ENCODE measurements around the gene TNNT1.
"Not testable (repeated sequence)": the region's sequence is repeated elsewhere in the genome, so short reads cannot be mapped to it uniquely, and the experiment has no call there.

Gene TNNT1

DNA sequence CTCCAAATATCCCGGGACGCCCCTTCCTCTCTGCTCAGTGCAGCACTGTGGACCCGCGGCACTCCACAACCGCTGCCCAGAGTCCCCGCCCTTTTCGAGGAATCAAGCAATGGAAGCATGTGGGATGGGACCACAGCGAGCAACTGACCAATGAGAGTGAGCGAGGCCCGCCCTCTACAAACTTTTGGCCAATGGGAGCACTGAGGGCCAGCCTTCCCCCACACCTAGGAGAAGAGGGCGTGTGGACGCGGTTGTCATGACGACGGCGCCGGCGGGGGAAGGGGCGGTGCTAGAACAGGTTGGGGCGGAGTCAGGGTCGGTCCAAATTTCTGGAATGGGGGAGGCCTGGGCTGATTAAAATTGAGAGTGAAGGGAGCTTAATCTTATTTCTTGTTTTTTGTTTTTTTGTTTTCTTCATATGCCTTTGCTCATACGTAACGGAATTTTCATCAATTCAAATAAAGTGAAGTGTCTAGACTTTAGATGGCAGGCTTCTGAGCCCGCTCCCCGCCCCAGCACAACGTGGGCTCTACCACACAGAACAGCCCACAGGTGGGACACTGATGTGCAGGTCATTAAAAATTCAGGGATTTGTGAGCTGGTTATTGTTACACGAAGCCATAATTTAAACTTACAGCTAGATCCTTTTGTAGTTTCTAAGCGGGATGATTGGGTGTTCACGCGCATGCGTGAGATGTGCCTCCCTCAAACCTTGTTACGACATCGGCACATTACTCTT lies 17.7 kb upstream of the TNNT1 start, which contains the start of gene DNAAF3:
Gene DNAAF3 (minus strand): TSS at position 84 of the 739 bp plus-strand sequence. CDS start 200 bp downstream, outside the sequence.
- DNase-seq, result peak in 4 of 5 donors; percentile 47 to 85 (median 56)

DNA sequence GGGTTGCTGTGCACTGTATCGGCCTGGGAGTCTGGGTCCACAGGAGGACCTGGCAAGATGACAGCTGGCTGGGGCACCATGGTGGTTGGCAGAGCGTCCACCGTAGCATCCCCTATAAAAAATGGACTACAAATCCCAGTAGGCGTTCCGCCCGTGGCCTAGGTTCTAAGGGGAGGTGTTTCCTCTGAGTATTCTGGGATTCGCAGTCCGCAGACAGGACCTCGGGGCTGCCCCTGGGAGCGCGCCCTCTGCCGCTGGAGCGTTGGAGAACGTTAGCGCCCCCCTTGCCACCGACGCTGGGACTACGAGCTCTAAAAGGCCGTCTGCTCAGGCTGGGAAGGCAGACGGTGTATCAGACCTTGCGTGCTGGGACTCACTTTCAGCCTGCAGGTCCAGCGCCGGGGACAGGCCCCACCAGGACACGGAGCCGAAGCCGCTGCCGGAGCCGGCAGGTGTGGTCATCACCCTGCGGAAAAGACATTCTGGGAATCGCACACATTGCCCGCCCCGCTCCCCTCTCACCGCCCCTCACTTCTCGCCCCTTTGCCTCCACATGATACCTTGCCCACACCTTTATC lies 17.0 kb upstream of the TNNT1 start:
- DNase-seq, result peak in 2 of 5 donors; percentile 35 to 69

DNA sequence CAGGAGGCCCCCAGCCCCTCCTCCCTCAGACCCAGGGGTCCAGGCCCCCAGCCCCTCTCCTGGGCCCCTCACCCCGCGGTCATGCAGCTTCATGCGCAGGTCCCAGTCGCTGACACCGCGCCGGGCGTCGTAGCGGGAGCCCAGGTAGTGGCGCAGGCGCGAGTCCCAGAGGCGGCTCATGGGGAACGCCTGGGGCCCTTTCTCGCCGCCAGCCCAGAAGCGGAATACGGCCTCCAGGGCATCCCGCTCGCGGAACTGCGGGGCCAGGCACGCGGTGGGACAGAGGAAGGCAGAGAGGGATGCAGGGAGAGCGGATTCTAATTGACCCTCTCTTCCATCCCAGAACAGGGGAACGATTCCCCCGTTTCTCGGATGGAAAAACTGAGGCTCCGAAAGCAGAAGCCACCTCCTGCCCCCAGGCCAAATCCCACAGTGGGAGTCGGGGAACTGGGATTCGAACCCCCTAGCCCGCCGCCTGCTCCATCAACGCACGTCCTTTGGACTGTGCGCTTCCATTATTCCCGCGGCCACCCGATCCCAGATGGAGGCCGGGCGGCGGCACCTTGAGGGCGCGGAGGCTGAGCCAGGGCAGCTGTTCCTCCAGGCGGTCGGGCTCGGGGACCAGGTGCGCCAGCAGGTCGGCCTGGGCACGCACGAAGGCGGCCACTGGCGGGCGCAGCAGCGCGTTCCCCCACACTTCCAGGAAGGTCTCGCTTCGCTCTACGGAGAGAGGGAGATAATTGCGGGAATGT lies 12.7 kb upstream of the TNNT1 start:
- no peak for DNase-seq

DNA sequence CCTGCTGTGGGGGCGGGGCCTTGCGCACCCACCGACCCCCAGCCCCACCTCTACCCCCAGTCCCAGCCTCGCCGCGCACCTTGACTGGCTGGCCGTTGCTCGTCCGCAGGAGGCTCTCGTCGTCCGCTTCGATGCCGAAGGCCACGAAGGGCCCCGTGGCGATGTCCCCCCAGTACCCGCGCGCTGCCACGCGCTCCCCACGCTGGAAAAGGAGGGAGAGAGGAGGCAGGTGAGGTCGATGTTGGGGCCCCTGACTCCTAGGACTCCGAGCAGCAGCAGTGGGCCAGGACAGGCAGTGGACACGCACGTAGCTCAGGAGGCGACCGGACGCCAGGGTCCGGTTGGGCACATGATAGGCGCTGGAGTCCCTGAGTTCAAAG lies 12.0 kb upstream of the TNNT1 start:
- no peak for DNase-seq

DNA sequence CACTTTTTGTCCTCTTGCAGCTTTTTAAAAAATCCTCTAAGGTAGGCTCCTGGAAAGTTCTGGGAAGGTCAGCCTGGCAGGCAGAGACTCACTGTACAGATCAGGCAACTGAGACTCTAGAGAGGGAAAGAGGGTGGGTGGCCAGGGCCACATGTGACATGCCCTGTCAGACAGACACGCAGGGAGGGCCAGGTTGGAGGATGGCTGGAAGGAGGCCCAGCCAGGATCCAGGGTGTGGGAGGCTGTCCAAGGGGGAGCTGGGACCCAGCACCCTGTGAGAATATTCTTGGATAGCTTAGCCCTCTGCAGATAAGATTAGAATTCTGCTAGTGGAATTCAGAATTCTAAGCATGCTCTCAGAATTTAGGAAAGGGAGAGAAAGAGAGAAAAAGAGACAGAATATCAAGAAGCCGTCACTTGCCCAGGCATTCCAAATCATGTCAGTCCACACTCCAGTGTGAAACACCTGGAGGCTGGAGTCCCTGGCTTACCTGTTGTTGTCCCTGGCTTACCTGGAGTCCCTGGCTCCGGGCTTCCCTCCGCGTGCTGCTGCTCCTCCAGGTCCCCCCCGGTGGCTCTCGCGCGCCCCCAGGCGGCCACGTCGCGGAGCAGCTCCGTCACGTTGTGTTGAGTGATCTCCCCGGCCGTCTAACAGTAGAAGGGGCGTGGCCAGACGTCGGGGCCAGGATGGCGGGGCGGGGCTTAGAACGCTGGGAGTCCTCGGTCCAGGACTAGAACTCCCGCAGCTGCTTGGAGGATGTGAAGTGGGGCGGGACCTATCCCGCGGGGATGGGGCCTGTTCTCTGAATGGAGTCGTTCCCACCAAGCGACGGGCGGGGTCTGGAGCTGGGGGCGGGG lies 11.4 kb upstream of the TNNT1 start:
- DNase-seq, result peak; percentile 68 to 89 (median 82)

DNA sequence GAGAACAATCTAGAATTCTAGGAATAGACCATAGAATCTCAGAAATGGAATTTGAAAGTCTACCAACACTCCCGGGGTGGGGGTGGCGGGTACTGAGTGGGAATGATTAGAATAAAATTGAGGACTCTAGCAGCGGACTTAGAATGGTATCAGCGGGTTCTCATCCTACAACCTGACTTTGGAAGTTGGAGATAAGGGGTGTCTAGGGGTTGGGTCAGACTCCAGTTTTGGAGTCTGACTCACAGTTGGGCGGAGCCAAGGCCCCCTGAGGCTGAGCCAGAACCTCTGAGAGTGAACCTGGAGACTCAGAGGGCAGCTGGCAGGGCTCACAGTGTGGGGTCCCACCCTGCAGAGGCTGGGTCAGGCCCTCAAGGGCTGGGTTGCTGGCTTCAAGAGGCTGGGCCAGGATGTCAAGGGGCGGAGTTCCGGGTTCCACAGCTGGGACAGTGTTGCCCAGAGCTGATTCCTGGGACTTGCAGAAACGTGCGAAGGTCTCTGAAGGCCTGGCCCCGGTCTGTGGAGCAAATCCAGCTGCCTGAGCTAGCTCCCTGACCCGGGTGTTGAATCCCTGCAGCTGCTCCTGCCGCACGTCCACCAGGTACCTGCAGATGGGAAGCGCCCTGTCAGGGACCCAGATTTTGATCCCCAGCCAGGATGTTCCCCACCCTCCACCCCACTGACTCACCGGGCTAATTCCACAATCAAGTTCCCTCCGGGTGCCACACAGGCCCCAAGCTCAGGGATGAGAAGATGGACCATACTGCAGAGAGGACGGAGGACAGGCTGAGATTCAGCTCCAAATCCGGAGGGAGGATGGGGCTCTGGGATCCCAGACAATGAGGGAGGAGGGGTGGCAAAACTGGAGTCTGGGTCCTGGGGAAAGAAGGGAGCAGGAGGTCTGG lies 10.1 kb upstream of the TNNT1 start:
- DNase-seq, result no peak

DNA sequence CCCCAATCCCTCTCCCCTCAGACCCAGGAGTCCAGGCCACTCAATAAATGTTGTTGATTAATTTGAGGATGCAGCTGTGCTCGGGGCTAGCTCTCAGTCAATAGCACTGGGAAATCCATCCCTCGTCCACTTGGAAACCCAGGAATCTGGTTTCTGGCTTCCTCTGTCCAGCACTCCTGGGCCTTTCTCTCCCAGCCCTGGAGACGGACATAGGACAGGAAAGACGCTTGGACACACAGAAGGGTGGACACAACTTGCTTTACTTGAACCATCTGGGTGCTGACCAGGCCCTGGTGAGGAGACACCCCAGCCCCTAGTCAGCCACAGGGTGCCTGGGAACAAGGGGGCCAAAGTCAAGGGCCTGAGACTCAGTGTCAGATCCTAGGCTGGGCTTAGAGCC lies 9.4 kb upstream of the TNNT1 start:
- DNase-seq, result no peak

DNA sequence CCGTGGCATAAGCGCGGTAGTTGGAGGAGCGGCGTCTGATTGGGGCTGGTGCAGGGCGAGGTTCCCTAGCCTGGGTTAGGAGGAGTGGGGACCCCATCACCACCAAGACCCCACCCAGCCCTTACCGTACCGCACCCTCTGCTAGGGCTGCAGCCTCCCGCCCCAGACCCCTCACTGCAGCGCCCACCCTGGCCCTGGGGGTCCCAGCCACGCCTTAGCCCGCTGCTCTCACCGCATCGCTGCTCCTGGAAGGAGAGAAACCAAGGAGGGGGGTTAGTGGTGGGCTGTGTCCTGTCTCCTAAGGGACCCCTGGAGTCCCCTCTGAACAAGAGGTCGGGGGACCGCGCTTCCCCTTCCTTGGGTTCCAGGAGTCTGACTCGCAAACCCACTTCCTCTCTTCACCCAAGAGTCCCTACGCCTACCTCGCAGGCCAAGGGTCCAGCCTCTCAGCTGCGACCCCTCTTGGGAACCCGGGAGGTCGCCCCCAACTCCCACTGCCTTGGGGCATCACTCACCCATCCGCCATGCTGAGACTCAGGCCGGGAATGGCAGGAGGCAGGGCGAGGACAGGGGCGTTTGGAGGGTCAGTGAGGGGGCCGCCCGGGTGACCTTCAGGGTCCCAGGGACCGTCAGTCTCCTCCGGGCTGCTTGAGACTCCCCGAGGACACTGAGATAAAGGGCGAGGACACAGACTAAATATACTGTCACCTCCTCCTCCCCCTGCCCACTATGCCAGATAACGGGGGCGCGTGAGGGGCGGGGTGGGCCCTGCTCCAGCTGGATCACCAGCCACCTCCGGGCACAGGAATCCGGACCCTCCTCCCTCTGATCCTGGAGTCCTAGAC lies 8.3 kb upstream of the TNNT1 start, which contains the start of gene TNNI3:
Gene TNNI3 (minus strand): TSS at position 669 of the 845 bp plus-strand sequence. CDS start 143 bp downstream, at position 526.
- no peak for DNase-seq

DNA sequence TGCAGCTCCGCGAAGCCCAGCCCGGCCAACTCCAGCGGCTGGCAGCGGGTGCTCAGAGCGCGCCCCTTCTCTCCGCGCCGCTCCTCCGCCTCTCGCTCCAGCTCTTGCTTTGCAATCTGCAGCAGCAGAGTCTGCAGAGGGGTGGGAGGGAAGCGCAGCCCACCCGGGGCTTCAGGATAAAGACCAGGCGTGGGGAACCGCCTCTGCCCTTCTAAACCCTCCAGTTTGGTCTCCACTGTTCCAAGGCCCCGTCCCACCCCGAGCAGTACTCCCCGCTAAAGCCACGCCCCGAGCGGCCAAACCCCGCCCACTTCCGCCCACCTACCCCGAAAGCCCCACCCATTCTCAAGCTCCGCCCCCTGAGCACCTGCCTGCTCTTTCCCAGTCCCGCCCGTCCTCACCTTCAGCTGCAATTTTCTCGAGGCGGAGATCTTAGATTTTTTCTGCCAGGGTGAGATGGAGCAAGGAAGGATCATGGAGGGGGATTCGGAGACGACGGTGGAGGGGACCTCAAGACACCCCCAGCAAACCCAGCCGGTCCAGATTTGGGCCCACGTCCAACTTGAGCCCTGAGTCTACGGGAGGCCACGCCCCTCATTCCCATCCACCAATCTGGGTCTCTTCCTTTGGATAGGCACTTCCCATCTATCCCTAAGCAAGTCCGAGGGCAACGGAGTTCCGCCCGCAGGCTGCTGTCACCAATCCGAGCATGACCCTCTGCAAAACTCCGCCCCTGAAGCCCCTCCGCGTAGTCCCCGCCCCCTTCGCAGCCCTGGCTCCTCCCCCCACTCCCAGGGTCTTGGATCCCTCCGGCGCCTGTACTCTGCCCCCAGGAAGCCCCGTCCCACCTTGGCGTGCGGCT lies 7.4 kb upstream of the TNNT1 start:
- peak in 1 of 5 donors; percentile 28 for DNase-seq

DNA sequence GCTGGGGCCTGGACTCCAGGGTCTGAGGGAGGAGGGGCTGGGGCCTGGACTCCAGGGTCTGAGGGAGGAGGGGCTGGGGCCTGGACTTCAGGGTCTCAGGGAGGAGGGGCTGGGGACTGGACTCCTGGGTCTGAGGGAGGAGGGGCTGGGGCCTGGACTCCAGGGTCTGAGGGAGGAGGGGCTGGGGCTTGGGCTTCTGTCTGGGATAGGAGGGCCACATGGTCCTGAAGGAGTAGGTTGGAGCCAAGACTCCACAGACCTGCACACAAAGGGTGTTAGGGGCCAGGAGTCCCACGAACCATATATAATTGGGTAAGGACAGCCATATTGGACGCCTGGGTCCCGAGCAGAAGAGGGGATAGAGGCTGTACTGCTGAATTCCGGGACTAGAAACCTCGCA lies 6.8 kb upstream of the TNNT1 start:
- DNase-seq, result not testable (repeated sequence)

DNA sequence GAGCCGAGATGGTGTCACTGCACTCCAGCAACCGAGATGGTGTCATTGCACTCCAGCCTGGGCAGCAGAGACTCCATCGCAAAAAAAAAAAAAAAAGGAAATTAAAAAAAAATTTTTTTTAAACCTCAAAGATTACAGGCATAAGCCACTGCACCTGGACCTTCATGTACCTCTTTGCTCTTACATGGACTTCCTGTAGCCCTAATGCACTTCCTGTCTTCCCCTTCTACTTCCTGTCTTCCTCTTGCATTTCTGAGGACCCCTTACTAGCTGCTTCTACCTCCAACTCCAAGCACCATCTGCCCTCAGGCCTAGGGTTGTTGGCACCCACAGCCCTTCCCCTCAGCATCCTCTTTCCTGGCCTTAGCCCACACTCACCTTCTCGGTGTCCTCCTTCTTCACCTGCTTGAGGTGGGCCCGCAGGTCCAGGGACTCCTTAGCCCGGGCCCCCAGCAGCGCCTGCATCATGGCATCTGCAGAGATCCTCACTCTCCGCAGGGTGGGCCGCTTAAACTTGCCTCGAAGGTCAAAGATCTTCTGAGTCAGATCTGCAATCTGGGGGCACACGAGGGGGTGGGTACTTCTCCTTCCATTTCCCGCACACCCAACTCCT lies 4.8 kb upstream of the TNNT1 start:
- no peak for DNase-seq

DNA sequence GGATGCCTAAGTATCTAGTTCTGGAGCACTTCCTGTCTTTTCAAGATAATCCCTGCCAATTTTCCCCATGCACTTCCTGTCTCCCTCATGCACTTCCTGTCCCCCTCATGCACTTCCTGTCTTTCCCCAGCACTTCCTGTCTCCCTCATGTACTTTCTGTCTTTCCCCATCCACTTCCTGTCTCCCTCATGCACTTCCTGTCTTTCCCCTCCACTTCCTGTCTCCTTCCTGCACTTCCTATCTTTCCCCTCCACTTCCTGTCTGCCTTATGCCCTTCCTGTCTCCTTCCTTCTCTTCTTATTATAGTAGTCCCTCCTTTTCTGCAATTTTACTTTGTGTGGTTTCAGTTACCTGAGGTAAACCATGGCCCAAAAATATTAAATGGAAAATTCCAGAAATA lies 3.0 kb upstream of the TNNT1 start:
- DNase-seq, result no peak

DNA sequence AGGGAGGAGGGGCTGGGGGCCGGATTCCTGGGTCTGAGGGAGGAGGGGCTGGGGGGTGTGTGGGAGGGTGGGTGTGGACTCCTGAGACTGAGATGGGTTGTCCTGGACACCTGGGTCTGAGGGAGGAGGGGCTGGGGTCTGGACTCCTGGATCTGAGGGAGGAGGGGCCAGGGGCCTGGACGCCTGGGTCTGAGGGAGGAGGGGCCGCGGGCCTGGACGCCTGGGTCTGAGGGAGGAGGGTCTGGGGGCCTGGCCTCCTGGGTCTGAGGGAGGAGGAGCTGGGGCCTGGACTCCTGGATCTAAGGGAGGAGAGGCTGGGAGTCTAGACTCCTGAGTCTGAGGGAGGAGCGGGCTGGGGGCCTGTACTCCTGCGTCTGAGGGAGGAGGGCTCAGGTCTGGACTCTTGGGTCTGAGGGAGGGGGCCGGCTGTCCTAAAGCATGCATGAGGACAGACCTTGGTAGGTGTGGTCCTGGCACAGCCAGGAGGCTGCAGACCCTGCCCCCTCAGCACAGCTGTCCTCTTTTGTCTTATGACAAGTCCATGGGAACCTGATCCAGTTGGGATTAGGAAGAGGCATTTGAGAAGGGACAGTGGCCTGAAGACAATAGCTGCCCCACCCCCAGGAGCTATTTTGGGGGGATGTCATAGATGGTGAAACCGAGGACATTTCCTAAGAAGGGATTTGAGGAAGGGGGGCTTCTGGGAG lies 1.3 kb downstream of the TNNT1 start:
- DNase-seq, result no peak

DNA sequence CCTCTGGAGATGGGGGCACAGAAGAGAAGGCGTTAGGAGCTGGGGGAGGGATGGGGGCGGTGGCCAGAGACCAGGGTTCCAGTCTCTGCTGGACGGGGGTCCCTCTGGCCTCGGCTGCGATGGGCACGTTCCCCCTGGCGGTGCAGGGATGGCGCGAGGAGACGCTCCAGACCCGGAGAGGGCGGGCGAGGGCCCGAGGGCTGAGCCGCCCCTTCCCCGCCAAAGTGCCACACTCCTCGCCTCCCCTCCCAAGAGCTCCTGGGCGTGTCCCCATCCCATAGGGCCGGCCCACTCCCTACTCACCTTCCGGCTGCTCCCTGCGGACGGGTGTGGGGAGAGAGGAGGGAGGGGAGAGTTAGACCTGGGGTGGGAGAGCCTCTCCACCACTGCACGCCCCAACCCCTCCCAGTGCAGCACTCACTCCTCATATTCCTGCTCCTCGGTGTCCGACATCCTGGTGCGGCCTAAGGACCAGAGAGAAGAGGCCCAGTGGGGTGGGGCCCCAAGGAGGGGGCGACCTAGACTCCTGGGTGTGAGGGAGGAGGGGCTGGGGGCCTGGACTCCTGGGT lies 2.2 kb downstream of the TNNT1 start:
- DNase-seq, result no peak

DNA sequence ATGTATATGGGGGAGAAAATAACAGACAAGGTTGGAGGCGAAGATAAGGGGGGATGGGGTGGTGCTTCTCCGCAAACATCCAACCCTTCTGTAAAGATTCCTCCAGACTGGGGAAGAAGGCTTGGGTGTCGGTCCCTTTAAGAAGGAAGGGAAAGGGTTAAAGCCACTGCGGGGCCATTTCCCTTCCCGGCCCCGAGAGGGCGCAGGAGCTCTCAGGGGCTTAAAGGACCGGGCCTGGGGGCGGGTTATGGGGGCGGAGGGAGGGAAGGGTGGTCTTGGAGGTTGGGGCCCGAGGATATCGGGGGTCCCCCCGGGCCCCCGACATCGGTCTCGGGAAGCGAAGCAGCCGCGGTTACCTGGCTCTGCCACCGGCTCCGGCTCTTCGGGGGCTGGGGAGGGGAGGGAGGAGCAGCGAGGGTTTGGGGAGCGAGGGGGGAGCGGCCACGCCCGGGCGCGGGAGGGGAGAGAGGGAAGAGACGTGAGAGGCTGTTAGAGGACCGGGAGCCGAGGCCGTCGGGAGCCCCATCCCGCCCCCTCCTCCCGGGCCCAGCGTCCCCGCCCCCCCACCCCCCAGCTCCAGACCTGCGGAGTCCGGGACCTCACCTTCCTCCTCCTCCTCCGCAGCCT lies 2.8 kb downstream of the TNNT1 start:
- peak in 1 of 5 donors; percentile 34 for DNase-seq

DNA sequence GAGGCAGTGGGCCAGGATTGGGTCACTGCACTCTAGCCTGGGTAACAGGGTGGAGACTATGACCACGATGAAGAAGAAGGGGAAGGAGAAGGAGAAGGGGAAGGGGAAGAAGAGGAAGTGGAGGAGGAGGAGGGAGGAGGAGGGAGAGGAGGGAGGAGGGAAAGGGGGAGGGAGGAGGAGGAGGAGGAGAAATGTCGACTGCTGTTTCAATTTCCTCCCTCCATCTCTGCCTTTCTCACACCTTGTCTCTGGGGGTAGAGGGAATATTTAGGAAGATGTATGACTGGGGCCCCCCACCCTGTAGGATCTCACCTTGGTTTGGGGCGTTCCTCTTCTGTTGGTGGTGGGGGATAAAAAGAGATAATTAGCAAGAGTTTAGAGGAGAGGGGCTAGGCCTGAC lies 3.8 kb downstream of the TNNT1 start:
- no peak for DNase-seq

DNA sequence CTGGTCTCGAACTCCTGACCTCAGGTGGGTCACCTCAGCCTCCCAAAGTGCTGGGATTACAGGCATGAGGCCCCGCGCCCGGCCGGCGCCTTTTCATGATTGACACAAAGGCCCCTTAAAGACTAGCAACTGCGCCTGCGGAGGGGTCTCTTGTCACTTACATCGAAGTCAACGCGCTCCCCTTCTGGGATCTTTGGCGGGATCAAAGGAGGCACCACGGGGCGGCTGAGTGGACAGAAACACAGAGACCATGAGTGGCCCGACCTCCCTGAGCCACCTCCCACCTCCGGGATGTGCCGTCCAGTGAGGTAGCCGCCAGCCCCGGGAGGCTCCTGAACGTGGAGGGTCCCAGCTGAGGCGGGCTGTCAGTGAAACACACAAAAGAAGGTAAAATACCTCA lies 7.3 kb downstream of the TNNT1 start:
- no peak for DNase-seq

DNA sequence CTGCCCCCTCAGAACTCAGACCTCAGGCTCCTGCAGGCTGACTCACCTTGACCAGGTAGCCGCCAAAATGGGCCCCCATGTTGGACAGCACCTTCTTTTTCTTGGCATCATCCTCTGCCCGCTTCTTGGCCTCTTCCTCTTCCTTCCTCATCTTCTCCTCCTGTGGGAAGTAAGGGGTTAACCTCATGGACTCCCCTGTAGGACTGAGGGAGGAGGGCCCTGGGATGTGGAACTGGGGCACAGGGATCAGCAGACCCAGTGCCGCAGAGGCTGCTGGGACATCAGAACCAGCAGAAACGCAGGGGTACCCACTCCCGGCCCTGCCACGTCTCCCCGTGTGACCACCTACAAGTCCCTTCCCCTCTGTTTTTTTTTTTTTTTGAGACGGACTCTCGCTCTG lies 11.1 kb downstream of the TNNT1 start:
- no peak for DNase-seq

All from T-helper 1 cell (primary cell).